Measurements from ENCODE around the gene SLC12A7.

DNA sequence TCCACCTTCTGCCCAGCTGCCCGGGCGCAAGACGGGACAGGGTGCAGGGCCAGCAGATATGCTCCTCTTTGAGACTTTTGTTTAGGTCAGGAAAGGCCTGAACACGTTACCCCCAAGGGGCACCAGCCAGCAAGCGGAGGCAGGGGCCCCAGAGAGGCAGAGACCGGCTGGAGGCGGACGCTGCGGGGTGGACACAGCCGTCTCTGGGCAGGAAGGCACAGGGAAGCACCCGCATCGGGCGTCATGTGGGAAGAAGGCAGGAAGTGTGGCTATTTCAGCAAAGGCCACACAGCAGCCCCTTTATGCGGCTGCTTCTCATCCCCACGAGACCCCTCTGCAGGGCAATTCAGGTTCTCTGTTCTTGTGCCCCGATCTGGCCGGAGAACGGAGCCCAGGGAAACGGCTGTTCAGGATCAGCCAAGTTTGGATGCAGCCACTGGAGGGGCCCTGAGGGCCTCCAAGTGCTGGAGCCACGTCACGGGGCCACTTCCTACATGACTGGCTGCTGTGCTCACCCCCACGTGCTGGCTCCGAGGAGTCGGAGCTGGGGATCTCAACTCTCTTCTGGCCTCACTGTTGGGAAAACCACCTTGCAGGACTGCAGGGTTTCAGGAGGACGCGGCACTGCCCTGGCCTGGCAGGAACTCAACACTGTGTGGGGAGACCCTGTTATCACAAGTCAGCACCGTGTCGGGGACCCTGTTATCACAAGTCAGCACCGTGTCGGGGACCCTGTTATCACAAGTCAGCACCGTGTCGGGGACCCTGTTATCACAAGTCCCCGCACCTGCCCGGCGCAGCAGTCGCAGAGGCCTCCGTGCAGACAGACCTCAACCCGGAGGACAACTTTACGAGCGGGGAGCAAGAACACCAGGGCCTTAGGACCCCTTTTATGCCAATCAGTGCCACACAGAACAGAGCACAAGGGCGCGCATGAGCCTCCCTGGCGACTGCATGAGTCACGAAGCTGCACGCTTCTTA, 44.4 kb downstream of the SLC12A7 start:
- no peak for TF ChIP-seq GTF2I (CRISPR knock-in tag; conservative IDR thresholded peaks at IDR 0.05)
- no peak for TF ChIP-seq SMAD3 (CRISPR knock-in tag; IDR thresholded peaks at IDR 0.05; ENCODE audit: borderline replicate concordance)
- TF ChIP-seq, protein P1, sequence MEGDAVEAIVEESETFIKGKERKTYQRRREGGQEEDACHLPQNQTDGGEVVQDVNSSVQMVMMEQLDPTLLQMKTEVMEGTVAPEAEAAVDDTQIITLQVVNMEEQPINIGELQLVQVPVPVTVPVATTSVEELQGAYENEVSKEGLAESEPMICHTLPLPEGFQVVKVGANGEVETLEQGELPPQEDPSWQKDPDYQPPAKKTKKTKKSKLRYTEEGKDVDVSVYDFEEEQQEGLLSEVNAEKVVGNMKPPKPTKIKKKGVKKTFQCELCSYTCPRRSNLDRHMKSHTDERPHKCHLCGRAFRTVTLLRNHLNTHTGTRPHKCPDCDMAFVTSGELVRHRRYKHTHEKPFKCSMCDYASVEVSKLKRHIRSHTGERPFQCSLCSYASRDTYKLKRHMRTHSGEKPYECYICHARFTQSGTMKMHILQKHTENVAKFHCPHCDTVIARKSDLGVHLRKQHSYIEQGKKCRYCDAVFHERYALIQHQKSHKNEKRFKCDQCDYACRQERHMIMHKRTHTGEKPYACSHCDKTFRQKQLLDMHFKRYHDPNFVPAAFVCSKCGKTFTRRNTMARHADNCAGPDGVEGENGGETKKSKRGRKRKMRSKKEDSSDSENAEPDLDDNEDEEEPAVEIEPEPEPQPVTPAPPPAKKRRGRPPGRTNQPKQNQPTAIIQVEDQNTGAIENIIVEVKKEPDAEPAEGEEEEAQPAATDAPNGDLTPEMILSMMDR (IDR thresholded peaks at IDR 0.05): no peak
- no peak for TF ChIP-seq OVOL2 (CRISPR knock-in tag; IDR thresholded peaks at IDR 0.05; ENCODE audit: borderline replicate concordance)
- TF ChIP-seq JUN (CRISPR knock-in tag; IDR thresholded peaks at IDR 0.05): no peak
- no peak for TF ChIP-seq NR2C2 (CRISPR knock-in tag; IDR thresholded peaks at IDR 0.05)
- no peak for TF ChIP-seq TEAD4 (CRISPR knock-in tag; IDR thresholded peaks at IDR 0.05)
- TF ChIP-seq, protein P2, sequence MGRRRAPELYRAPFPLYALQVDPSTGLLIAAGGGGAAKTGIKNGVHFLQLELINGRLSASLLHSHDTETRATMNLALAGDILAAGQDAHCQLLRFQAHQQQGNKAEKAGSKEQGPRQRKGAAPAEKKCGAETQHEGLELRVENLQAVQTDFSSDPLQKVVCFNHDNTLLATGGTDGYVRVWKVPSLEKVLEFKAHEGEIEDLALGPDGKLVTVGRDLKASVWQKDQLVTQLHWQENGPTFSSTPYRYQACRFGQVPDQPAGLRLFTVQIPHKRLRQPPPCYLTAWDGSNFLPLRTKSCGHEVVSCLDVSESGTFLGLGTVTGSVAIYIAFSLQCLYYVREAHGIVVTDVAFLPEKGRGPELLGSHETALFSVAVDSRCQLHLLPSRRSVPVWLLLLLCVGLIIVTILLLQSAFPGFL (CRISPR knock-in tag; IDR thresholded peaks at IDR 0.05; ENCODE audit: borderline replicate concordance): no peak
- no peak for TF ChIP-seq FOXK1 (CRISPR knock-in tag; IDR thresholded peaks at IDR 0.05)
- no peak for TF ChIP-seq ZNF317 (CRISPR knock-in tag; IDR thresholded peaks at IDR 0.05; ENCODE audit: borderline replicate concordance, low read depth)
- no peak for TF ChIP-seq NR3C1 (CRISPR knock-in tag; conservative IDR thresholded peaks at IDR 0.05; ENCODE audit: low read depth)
- TF ChIP-seq, protein P3, sequence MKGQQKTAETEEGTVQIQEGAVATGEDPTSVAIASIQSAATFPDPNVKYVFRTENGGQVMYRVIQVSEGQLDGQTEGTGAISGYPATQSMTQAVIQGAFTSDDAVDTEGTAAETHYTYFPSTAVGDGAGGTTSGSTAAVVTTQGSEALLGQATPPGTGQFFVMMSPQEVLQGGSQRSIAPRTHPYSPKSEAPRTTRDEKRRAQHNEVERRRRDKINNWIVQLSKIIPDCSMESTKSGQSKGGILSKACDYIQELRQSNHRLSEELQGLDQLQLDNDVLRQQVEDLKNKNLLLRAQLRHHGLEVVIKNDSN (CRISPR knock-in tag; IDR thresholded peaks at IDR 0.05): no peak
